Renal pelvis (tissue), 4 donors: ENCODE measurements around the gene ATP4B. TPM values are rescaled to one million over a fixed set of nuclear protein-coding genes. Genes with fewer than 3 reads are reported as not detected.

Source experiments
- DNase-seq: peaks from one replicate; pipeline ENCODE4 v3.0.0-alpha.2; 2013
- polyA plus RNA-seq, 3 donors: library from polyadenylated mRNA; unstranded; fragments of 120-200 nt; gene quantifications; one replicate each; pipeline ENCODE4 v1.2.1, GENCODE V29; 2013; ENCODE audit not compliant: insufficient read length in 3 of 3

Gene ATP4B
- polyA plus RNA-seq, 3 donors = 0.27 to 0.53 (median 0.44) TPM

- DNase-seq = no peak
Measured at GRCh38 chr13:113642563-113642962, 15.4 kb downstream of the ATP4B start.

- DNase-seq = no peak
Measured at GRCh38 chr13:113641426-113641825, 16.6 kb downstream of the ATP4B start.

- DNase-seq = no peak
Measured at GRCh38 chr13:113639616-113640262, 18.3 kb downstream of the ATP4B start.

GRCh38 chr13:113638806-113639205, 19.2 kb downstream of the ATP4B start:
- no peak for DNase-seq

GRCh38 chr13:113638173-113638746, 19.7 kb downstream of the ATP4B start:
- DNase-seq = no peak

- no peak for DNase-seq
Measured at GRCh38 chr13:113637262-113638160, 20.5 kb downstream of the ATP4B start.

GRCh38 chr13:113636266-113636963, 21.6 kb downstream of the ATP4B start:
- no peak for DNase-seq

GRCh38 chr13:113635709-113636108, 22.3 kb downstream of the ATP4B start:
- no peak for DNase-seq

GRCh38 chr13:113635048-113635420, 23.0 kb downstream of the ATP4B start:
- no peak for DNase-seq

- DNase-seq = no peak
Measured at GRCh38 chr13:113634279-113635047, 23.5 kb downstream of the ATP4B start.

- no peak for DNase-seq
Measured at GRCh38 chr13:113633485-113633873, 24.5 kb downstream of the ATP4B start.

- no peak for DNase-seq
Measured at GRCh38 chr13:113632706-113633484, 25.1 kb downstream of the ATP4B start.

GRCh38 chr13:113631341-113632095, 26.5 kb downstream of the ATP4B start:
- no peak for DNase-seq

- no peak for DNase-seq
Measured at GRCh38 chr13:113630804-113631203, 27.2 kb downstream of the ATP4B start.

- DNase-seq = no peak
Measured at GRCh38 chr13:113630296-113630695, 27.7 kb downstream of the ATP4B start.

- no peak for DNase-seq
Measured at GRCh38 chr13:113629866-113630265, 28.1 kb downstream of the ATP4B start.

- DNase-seq = no peak
Measured at GRCh38 chr13:113628291-113629270, 29.4 kb downstream of the ATP4B start.

- no peak for DNase-seq
Measured at GRCh38 chr13:113627136-113627535, 30.9 kb downstream of the ATP4B start.
